OCI-LY7 (cell line): ENCODE measurements around the gene ZNF423. TPM values are rescaled to one million over a fixed set of nuclear protein-coding genes. Genes with fewer than 3 reads are reported as not detected.

ENCODE experiments used
- BruUV-seq: library from RNA; stranded (reverse); fragments of 400-500 nt; replicated peaks from 2 replicates; lab custom pipeline; 2021; lab: Mats Ljungman, UMichigan
- CTCF ChIA-PET: fragments of 300-600 bp; sonication (Branson Sonifier 250); formaldehyde crosslinking; loops from one replicate; lab custom pipeline; 2022; ENCODE audit warnings: antibody characterized with exemption; ENCODE audit not compliant: unreplicated experiment; lab: Charles Lee
- POLR2A ChIA-PET: fragments of 300-600 bp; sonication (Branson Sonifier 250); formaldehyde crosslinking; loops from one replicate; lab custom pipeline; 2022; ENCODE audit warnings: antibody characterized with exemption; lab: Charles Lee
- DNase-seq: peaks from one replicate; pipeline ENCODE4 v3.0.0-alpha.2; 2015; ENCODE audit warnings: low spot score
- H2AFZ ChIP-seq: fragments of 200-600 bp; sonication (generic), shearing (Covaris generic); 2 replicates; pipeline ENCODE4 v1.6.1; 2014; ENCODE audit warnings: mild to moderate bottlenecking, antibody characterized with exemption, low read length, moderate library complexity
- H3K27ac ChIP-seq: fragments of 200-600 bp; sonication (generic); 2 replicates; pipeline ENCODE4 v1.5.1; 2014; ENCODE audit warnings: mixed run types, low read depth, mild to moderate bottlenecking, moderate library complexity, low read length, inconsistent platforms; ENCODE audit not compliant: poor library complexity, severe bottlenecking
- H3K36me3 ChIP-seq: fragments of 200-600 bp; sonication (generic); 2 replicates; pipeline ENCODE4 v1.6.1; 2014; ENCODE audit warnings: mild to moderate bottlenecking, antibody characterized with exemption, low read length, moderate library complexity, mixed read lengths; ENCODE audit not compliant: insufficient read depth
- H3K4me1 ChIP-seq: fragments of 200-600 bp; sonication (generic); 2 replicates; pipeline ENCODE4 v1.5.1; 2014; ENCODE audit warnings: mild to moderate bottlenecking, low read length; ENCODE audit not compliant: insufficient read depth, poor library complexity, severe bottlenecking
- H3K4me2 ChIP-seq: fragments of 200-600 bp; sonication (generic); 2 replicates; pipeline ENCODE4 v1.6.1; 2014; ENCODE audit warnings: mild to moderate bottlenecking, low read length
- H3K4me3 ChIP-seq: fragments of 200-600 bp; sonication (generic); 2 replicates; pipeline ENCODE4 v1.5.1; 2014; ENCODE audit warnings: mild to moderate bottlenecking, low read depth, low read length; ENCODE audit not compliant: poor library complexity, severe bottlenecking
- H3K79me2 ChIP-seq: fragments of 200-600 bp; sonication (generic); 2 replicates; pipeline ENCODE4 v1.6.1; 2016; ENCODE audit warnings: low read depth, mild to moderate bottlenecking, low read length, moderate library complexity, mixed read lengths; ENCODE audit not compliant: insufficient read depth
- H3K9me2 ChIP-seq: fragments of 200-600 bp; sonication (generic); 2 replicates; pipeline ENCODE4 v1.6.1; 2016; ENCODE audit warnings: mild to moderate bottlenecking, low read length, mixed read lengths; ENCODE audit not compliant: insufficient read depth
- H3K9me3 ChIP-seq: fragments of 200-600 bp; sonication (generic); 2 replicates; pipeline ENCODE4 v1.6.1; 2014; ENCODE audit warnings: mild to moderate bottlenecking, mixed run types, low read length, mixed read lengths
- H4K20me1 ChIP-seq: fragments of 200-600 bp; sonication (generic); 2 replicates; pipeline ENCODE4 v1.6.1; 2014; ENCODE audit warnings: mild to moderate bottlenecking, antibody characterized with exemption, low read length, moderate library complexity, mixed read lengths; ENCODE audit not compliant: insufficient read depth
- EZH2phosphoT487 ChIP-seq: fragments of 200-600 bp; sonication (generic); IDR thresholded peaks from 2 replicates; pipeline ENCODE4 v1.6.1; 2018; ENCODE audit warnings: low read depth, borderline replicate concordance, mild to moderate bottlenecking, mixed run types, antibody characterized with exemption, low read length, moderate library complexity, mixed read lengths
- intact Hi-C: fragments of 100-400 bp; cut with micrococcal nuclease; formaldehyde crosslinking; loops from one replicate; pipeline ENCODE4 v1.10.0; 2022; ENCODE audit not compliant: unreplicated experiment
- total RNA-seq, 2 experiments: library from RNA; depleted of rRNA in 1 of 2; stranded (reverse); fragments of >200 nt in 1 of 2; shearing (Covaris generic) in 1 of 2; gene quantifications; 2 replicates each; pipeline ENCODE4 v1.2.3, GENCODE V29; 2014 to 2022
- TF ChIP-seq, protein P1 (sequence below): fragments of 200-600 bp; sonication (generic); conservative IDR thresholded peaks from 2 replicates; pipeline ENCODE4 v1.5.1; 2014; ENCODE audit warnings: mild to moderate bottlenecking, antibody characterized with exemption, low read length, moderate library complexity, mixed read lengths

Gene ZNF423
- total RNA-seq, 2 experiments from 2014 or later, result 0.09 to 0.13 TPM

GRCh38 chr16:49477250-49477895 is 378.5 kb downstream of the ZNF423 start:
- intact Hi-C loops, result no loop called here
- POLR2A ChIA-PET, result no interaction called here
- no peak for DNase-seq
- Histone ChIP-seq H3K9me2 (no peaks in the 10 kb centered on the region), H3K9me3 (no peaks in the 10 kb centered on the region), H3K4me3 (no peak overlapping the region), H3K79me2 (no peaks in the 10 kb centered on the region), H3K4me2 (peak overlapping the region; percentile 49), H3K36me3 (no peaks in the 10 kb centered on the region), H3K27ac (peak overlapping the region; percentile 14), H3K4me1 (peaks cover 34% of the 10 kb centered on the region), H4K20me1 (no peaks in the 10 kb centered on the region), H2AFZ (peak overlapping the region; percentile 40; the same call in 1 of the 2 replicates)
- CTCF ChIA-PET, result no interaction called here
- no TSS peak for BruUV-seq
- TF ChIP-seq EZH2phosphoT487, result no peak
- TF ChIP-seq, protein P1, sequence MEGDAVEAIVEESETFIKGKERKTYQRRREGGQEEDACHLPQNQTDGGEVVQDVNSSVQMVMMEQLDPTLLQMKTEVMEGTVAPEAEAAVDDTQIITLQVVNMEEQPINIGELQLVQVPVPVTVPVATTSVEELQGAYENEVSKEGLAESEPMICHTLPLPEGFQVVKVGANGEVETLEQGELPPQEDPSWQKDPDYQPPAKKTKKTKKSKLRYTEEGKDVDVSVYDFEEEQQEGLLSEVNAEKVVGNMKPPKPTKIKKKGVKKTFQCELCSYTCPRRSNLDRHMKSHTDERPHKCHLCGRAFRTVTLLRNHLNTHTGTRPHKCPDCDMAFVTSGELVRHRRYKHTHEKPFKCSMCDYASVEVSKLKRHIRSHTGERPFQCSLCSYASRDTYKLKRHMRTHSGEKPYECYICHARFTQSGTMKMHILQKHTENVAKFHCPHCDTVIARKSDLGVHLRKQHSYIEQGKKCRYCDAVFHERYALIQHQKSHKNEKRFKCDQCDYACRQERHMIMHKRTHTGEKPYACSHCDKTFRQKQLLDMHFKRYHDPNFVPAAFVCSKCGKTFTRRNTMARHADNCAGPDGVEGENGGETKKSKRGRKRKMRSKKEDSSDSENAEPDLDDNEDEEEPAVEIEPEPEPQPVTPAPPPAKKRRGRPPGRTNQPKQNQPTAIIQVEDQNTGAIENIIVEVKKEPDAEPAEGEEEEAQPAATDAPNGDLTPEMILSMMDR, result no peak

DNA sequence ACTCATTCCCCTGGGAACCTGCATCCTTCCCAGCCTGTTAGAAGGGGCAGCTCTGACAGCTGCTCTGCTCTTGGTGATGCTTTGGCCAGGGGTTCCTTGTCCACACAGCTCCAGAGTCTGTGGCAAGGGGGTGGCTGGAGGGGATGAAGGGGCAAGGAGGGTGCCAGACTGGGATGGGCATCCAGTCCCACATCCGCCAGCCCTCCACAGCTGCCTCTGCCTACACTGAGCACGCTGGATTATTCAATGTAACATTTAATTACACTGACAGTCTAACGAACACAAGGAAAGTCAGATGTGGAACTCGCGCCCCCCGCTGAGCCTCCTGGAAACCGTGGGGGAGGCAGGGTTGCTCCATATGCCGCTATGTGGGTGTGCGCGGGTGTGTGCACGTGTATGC is 381.2 kb downstream of the ZNF423 start:
- no peak for DNase-seq
- no peak overlapping the region for H3K4me2 ChIP-seq
- TF ChIP-seq, protein P1, result no peak
- TF ChIP-seq EZH2phosphoT487, result no peak
- H3K9me3 ChIP-seq, result no peaks in the 10 kb centered on the region
- H4K20me1 ChIP-seq, result no peaks in the 10 kb centered on the region
- ChIA-PET POLR2A (no interaction called here), CTCF (no interaction called here)
- no peak overlapping the region for H3K4me3 ChIP-seq
- intact Hi-C loops, result no loop called here
- H3K27ac ChIP-seq, result no peak overlapping the region
- no peaks in the 10 kb centered on the region for H3K36me3 ChIP-seq
- no peaks in the 10 kb centered on the region for H3K9me2 ChIP-seq
- H3K4me1 ChIP-seq, result peaks cover 37% of the 10 kb centered on the region
- no peaks in the 10 kb centered on the region for H3K79me2 ChIP-seq
- BruUV-seq, result no TSS peak
- no peak overlapping the region for H2AFZ ChIP-seq

DNA sequence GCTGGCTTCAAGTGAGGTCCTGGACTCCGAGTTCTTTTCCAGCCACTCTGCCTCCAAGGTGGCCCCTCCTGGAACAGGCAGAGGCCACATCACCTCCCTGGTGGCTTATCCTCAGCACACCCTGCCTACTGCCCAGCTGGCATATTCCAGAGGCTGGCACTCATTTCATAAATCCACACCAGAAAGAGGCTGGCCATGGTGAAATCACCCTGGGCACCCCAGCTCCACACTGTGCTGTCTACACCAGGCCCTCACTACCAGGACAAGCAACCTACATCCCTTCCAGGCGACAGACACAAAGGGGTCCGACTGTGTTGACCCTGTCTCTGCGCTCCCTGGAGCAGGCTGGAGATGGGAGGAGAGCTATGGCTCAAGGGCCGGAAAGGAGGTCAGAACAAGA is 382.1 kb downstream of the ZNF423 start:
- CTCF ChIA-PET, result no interaction called here
- POLR2A ChIA-PET, result interaction anchor here (0.7 kb wide), 1 partner anchor 10 kb away, joined by 3 read pairs; no protein-coding TSS in a partner anchor
- H3K9me3 ChIP-seq, result no peaks in the 10 kb centered on the region
- no peak overlapping the region for H3K4me3 ChIP-seq
- no peak overlapping the region for H2AFZ ChIP-seq
- BruUV-seq, result no TSS peak
- no peaks in the 10 kb centered on the region for H3K79me2 ChIP-seq
- no peaks in the 10 kb centered on the region for H3K9me2 ChIP-seq
- intact Hi-C loops, result no loop called here
- no peak overlapping the region for H3K27ac ChIP-seq
- no peak for TF ChIP-seq EZH2phosphoT487
- TF ChIP-seq, protein P1, result no peak
- no peak for DNase-seq
- no peak overlapping the region for H3K4me2 ChIP-seq
- no peaks in the 10 kb centered on the region for H3K36me3 ChIP-seq
- no peaks in the 10 kb centered on the region for H4K20me1 ChIP-seq
- H3K4me1 ChIP-seq, result peaks cover 45% of the 10 kb centered on the region
